Posterior vena cava (tissue), 2 donors: ENCODE measurements around the gene MDGA2. TPM values are rescaled to one million over a fixed set of nuclear protein-coding genes. Genes with fewer than 3 reads are reported as not detected.
"Not testable (repeated sequence)": the region's sequence is repeated elsewhere in the genome, so short reads cannot be mapped to it uniquely, and the experiment has no call there.

ENCODE experiments used
- DNase-seq: peaks from one replicate; pipeline ENCODE4 v3.0.0-alpha.2; 2020; ENCODE audit warnings: low spot score
- intact Hi-C, 2 donors: fragments of 100-400 bp; cut with DNase I; formaldehyde crosslinking; loops; one replicate each; pipeline versions ENCODE4 v1.14.1 to v1.14.2; 2022 to 2023
- total RNA-seq, 2 donors: library from RNA; stranded (reverse); fragmentation: NEBNext Ultra II Directional; extraction: Animal tissue kit (Norgen Biotek cat#: 25700); gene quantifications; one replicate each; pipeline ENCODE4 v1.2.1, GENCODE V29; 2021
- donor health status: DM: yes; HTN: yes; CAD: no.
- donor health status: DM: yes; HTN: yes; CAD: no.

MDGA2 gene
- total RNA-seq, 2 donors from 2014 or later: 0.37 to 0.52 TPM

DNA sequence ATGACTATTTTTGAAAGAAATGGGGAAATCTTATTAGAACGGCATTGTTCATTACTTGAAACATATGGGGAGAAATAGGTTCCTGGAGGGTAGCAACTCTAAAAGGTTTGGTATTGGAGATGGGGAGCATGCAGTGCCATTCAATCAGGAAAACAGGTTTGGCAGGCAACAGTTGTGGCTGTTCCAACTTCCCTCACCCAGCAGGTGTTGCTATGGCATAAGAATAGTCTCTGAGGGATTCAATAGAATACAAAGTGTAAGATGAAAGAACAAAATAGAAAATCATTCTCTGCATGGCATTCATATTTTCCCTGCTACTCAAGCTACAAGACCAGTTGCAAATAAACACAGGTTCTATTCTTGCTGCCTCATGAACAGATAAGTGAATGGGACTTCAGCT lies 630.6 kb downstream of the MDGA2 start:
- DNase-seq: no peak
- intact Hi-C loops: no loop called here

DNA sequence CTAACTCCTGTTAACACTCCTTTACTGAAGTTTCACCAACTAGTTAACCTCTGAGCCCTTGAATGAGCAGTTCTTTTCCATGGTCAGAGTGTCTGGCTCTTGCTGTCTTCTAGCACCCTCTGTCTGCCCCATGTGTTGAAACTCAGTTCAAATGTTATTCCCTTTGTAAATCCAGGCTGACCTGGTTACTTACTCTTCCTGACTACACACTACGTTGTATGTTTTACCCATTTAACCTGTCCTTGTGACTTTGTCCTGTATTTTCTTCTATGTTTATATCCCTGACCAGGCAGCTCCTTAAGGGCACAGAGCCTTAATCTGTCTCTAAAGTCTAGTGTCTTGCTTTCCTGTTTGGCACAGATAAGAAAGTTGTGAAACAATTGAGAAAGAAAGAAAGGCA lies 634.9 kb downstream of the MDGA2 start:
- intact Hi-C loops: no loop called here
- no peak for DNase-seq

DNA sequence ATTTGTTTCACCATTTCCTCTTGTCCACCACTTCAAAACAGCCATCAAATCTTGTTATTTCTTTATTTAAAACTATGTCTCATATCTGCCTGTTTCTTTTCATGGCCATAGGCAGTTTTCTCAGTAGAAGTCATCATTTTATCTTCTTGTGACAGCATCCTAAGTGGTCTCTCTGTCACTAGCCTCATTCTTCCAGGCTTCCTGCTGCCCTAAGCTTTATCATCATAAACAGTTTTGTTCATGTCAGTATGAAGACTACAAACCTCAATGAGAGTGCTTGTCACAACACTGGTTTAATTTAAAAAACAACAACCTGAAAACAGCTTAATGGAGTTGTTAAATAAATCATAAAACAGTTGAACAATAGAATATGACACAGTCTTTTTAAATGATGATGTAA lies 636.1 kb downstream of the MDGA2 start:
- intact Hi-C loops: no loop called here
- no peak for DNase-seq

DNA sequence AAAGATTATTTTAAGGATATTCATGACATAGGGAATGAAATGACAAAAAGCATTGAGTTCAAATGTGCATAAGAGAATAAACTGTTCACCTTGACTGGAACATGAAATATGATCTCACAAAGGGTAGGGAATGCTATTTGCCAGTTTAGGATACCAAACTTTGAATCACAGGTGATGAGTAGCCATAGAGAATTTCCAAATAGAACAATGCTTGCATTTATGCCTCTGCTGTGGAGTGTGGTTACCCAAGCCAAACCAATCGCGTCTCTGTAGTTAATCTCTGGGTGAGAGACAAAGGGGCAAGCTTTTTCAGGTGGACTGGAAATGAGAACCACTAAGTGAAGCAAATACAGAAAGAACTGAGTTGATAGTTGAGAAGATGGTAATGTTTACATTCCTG lies 652.7 kb downstream of the MDGA2 start:
- intact Hi-C loops: no loop called here
- DNase-seq: no peak

DNA sequence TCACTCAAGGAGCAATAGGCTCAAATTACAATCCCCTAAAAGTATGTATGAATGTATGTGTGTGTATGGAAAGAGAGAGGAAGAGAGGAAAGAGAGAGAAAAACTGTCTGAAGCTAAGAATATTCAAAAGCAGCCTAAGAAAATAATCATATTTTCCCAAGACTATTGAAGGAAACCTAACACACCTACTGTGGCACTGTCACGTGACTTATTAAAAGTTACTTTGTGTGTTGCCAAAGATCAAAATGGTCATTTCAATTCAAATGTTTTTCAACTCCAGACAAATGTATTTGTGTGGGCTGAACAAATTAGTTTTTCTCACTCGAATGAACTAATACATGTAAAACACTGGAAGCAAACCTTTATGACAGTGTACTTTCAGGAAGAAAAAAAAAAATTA lies 654.9 kb downstream of the MDGA2 start:
- intact Hi-C loops: no loop called here
- no peak for DNase-seq

DNA sequence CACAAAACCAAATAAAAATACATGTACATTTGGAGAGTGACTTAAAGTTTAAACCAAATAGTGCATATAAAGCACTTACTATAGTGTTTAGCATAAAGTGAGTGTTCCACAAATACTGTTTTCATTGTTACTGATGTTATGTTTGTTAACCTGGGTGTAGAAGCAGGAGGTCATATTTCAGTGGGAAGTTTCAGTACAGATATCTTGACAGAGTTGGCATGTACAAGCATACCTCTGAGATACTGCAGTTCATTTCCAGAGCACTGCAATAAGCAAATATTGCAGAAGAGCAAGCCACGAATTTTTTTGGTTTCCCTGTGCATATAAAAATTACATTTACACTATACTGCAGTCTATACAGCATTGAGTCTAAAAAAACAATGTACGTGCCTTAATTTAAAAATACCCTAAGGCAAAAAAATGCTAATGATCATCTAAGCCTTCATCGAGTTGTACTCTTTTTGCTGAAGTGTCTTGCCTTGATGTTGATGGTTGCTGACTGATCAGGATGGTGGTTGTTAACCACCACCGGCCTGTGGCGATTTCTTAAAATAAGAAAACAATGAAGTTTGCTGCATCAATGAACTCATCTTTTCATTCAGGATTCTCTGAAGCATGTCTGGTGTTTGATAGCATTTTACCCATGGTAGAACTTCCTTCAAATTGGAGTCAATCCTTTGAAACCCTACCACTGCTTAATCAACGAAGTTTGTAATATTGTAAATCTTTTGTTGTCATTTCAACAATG lies 662.7 kb downstream of the MDGA2 start:
- intact Hi-C loops: no loop called here
- no peak for DNase-seq

DNA sequence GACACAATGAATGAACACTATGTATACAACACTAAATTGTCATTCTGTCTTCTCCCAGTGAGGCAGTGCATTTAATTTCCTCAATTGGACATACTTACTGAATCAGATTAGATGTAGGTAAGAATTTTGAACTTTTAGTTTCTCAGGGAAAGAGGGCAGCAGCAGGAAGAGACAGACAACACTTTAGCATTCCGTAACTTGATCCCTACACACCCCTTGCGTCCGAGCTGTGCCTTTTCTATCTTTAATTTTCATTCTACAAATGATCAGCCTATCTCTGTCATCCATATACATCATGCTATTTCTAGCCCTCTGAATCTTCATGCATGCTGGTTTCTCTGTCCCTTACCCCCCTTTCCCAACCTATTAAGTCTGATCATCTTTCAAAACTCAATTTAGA lies 665.8 kb downstream of the MDGA2 start:
- intact Hi-C loops: no loop called here
- DNase-seq: no peak

DNA sequence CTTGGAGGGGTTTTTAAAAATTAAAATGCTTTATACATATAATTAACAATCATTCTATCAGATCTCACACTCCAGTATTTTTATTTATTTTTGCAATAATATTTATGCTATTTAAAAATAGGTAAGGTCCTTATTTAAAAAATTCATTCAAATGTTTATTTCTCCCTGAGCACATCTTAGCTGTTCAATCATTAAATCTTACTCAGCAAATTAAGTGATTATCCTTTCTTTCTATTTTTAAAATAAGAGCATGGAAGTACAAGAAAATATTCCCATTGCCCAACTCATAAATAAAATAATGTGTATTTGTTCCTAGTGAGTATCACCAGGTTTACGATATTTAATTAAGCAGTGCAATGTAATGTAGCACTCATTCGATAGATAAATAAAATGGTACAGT lies 666.7 kb downstream of the MDGA2 start:
- no peak for DNase-seq
- intact Hi-C loops: no loop called here

DNA sequence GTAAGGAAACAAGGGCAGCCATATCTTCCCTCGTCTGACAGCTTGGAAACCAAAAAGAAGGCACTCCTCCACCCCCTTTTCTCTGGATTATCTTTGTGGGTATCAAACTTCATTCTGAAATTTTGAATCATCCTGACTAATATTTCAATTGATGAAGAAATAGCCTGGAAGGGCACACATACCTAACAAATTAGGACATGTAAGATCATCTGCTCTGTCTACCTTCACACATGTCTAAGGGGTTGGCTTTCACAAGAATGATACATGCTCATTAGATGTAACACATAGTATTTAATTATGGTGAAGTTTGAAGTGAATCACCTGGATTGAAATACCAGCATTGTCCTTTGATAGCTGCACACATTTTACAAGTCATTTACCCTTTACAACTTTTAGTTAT lies 675.7 kb downstream of the MDGA2 start:
- DNase-seq: no peak
- intact Hi-C loops: no loop called here

DNA sequence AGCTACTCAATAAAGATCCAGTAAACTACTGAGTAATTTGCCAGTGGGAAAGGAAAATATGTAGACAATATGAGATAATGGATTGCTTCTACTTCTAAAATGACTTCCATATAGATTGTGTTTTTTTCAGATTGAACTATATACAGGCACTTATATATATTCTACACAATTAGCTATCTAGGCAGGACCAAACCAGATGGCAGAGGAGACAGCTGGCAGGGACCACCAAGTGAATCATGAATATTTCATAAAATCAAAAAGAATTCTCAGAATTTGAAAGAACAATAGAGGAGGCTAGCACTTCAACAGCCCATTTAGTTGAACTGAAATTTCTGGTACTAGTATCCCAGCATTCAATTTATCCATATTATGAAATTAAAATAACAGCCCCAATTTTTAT lies 685.8 kb downstream of the MDGA2 start:
- DNase-seq: no peak

DNA sequence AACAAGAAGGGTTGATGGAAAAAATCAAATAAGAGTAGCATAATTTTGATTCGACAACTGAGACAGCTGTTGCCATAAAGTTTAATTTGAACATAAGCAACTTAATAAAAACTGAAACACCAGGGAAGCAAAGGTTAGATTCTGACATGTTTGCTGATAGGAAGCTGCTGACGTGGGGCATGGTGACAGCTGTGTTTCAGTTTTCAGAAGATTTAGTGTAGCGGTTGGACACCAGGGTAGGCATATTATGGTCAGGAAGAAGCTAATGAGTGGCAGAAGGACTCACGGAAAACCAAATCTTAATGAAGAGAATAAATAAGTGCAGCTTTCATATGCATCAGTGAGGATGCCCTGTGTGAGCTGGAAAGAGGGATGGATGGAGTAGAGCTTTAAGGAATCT lies 687.1 kb downstream of the MDGA2 start:
- intact Hi-C loops: no loop called here

More for the DNA sequence above, 685.8 kb downstream of the MDGA2 start:
- intact Hi-C loops: no loop called here

DNA sequence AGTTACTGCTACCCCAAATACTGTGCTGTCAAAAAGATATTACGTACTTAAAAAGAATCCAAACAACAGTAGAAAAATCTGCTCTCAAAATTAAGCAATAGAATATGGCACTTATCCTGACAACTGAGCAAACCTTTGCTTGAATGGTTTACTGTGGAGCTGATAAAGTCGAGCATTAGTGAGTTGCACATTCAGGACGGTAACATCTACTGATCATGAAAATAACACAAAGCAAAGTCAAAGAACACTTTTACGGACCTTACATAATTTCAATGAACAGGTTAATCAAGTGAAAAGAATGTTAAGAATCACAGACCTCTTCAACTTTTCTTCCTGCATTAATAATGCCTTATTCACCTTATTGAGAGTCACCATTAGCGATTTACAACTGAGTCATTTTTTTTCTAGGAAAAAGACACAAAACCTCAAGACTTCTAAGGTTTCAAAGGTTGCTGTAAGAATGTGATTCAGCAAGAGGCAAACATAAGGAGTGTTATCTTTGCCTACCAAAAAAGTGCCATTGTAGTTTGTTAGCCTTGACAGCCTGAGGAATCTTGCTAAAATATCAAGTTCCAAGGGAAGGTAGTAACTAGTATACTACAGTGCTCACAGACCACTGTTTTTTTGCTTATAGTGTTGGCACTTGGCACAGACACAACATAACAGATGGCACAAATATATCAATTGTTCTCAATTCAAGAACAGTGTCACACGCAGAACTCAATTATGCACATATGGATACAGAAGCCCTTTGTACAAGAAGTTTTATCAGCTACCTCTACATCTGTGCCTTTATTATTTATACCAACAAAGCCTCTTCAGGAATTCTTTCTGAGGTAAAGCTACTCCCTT lies 689.6 kb downstream of the MDGA2 start:
- intact Hi-C loops: no loop called here

More for the DNA sequence above, 687.1 kb downstream of the MDGA2 start:
- DNase-seq: no peak

DNA sequence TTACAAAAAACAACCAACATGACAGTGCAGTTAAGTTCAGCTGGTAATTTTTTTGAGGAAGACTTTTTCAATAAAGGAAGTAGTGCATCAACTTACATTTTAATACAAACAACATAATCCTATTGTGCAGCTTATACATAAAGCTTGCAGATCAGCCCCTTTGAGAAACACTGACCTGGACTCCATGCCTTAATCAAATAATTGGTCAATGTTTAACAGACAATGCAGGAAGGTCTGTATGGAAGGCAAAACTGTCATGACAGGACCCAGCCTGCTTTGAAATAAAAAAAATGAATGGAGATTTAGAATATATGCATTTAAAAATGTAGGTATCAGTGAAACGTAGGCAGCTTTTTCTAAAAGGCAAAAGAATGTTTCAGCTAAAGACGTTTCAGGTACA lies 702.1 kb downstream of the MDGA2 start:
- DNase-seq: no peak
- intact Hi-C loops: no loop called here

More for the DNA sequence above, 689.6 kb downstream of the MDGA2 start:
- no peak for DNase-seq

DNA sequence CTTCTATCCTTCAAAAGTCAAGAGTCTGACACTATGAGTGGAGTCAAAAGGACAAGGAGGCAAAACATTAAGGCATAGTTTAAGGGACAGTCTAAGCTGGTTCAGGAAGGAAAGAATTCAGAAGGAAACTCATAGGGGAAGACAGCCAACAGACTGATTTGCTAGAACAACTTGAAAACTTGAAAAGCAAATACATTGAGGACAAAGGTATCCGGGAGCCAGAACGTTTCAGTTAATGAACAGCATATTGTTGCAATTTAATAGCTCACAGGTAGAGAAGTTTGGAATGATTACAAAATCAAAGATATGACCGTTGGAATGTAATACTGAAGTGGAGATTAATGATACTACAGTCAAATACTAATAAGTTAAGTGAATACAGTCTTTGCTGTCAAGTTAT lies 711.0 kb downstream of the MDGA2 start:
- DNase-seq: no peak
- intact Hi-C loops: no loop called here

DNA sequence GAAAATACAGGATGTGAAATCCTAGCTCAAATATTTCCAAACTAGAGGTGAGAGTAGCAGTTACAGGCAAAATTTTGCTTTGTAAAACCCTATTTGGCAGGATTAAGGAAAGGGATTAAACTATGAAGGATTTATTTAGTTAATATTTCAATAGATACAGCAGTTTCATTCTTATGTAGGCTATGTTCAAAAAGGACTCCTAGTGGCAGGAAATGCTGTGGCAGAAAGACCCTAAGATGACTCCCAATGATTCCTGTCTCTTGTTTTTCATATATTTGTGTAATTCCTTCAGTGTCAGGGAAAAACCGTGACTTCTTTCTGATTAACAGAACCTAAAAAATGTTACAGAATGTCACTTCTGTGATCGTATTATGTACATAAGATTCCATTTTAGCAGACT lies 724.3 kb downstream of the MDGA2 start:
- no peak for DNase-seq
- intact Hi-C loops: no loop called here

DNA sequence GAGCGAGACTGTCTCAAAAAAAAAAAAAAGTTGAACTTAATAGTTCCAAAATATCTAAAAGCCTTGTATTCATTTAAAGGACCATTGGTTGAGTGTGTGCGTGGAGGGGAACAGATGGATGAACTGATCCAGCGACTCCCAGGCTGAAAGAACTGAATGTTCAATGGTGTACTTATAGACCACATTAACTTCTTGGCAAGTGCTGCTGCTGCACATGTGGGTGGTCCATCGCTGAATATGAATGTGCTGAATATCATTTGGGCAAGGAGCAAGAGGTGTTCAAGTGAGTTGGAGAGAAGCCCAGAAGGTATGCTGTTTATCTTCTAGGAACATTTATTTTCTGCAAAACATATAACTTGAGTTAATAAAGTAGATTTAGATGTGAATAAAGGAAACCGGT lies 734.8 kb downstream of the MDGA2 start:
- intact Hi-C loops: no loop called here
- no peak for DNase-seq

DNA sequence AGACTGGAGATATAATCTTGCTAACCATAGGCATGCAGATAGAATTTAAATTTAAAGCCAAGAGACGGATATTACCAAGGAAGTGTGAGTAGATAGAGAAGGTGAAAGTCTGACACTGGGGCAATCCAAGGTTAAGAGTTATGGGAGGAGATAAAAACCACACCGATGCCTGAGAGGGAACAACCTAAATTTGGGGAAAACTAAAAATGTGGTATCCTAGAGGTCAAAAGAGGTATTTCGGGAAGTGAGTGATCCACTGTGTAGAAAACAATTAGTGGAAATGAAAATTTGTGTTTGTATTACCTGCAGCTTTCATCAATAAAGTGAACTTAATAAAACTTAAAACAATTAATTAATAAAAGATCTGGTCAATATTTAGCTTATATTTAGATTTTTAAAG lies 754.9 kb downstream of the MDGA2 start:
- no peak for DNase-seq
- intact Hi-C loops: no loop called here

DNA sequence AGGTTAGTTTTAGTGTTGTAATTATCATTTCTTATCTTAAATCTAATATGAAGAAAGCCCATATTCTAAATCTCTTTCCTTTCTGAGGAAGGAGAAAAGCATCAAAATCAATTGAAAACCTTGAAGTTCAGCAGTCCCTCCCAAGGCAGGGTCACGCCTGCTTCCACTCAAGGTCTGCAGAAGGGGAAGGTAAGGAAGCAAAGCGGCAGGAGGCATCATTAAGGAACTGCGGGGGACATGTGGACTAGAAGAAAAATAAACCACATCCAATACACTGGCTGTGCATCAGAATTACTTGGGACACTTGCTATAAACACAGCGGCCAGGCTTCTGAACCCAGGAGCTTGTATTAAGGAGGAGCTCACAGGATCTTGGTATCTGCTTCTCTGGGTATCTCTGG lies 759.9 kb downstream of the MDGA2 start:
- DNase-seq, intact Hi-C loops: not testable (repeated sequence)

DNA sequence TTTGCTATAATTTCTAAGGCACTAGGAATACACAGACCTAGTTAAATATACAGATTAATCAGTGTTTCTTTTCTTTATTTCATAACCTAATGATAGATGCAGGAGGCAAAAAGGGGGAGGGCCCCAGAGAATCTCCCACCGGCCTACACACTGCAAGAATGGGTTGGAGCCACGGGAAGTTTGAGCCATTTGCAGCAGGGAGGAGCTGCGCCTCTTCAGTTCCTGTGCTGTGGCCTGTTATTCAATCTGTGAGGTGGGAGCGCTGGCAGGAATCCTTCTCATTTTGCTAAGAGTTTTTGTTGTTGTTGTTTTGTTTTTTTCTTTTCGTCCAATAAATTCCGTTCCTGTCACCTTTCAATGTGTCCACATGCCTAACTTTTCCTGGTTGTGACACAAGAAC lies 772.6 kb downstream of the MDGA2 start:
- no peak for DNase-seq
- intact Hi-C loops: no loop called here

DNA sequence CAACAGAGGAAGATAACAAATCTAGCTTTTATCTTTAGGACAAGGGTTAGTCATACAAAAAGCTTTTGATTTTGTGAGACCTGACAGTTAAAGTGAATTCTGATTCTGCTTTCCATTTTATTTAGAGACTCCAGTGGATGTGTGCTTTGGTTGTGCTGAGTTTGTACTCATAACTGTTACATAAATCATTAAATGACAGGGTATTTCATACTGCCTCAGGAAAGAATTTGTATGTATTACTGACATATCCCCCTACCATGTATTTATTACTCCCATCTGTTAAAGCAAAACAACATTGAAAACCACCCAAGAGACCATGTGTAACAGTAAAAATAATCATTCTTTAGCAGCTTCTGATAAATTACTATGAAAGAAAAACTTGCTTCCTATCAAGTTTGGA lies 780.9 kb downstream of the MDGA2 start:
- intact Hi-C loops: no loop called here
- no peak for DNase-seq

DNA sequence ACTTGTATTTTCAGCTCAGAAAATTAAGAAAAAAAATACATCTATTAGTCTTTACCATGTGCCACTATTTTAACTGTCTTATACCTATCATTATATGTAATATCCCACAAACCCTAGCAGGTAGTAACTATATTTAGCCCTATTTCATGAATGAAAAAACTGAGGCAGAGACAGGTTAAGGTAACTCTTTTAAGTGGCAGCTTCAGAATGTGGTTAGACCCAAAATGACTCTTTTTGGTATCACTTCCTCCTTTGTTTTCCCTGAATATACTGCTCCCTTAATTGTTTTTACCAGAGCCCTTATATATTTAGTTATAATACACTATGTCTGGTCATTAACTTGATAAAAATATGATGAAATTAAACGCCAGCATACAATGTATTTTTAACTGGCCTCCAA lies 788.3 kb downstream of the MDGA2 start:
- DNase-seq: no peak
- intact Hi-C loops: no loop called here
